NT2/D1 (cell line): ENCODE results near the gene LYPLAL1.

Experiments
- DNase-seq: peaks from one replicate; pipeline ENCODE4 v3.0.0-alpha.2; 2011; ENCODE audit warnings: low read depth, low spot score
- H3K27me3 ChIP-seq: 2 replicates; pipeline ENCODE4 v1.6.0; 2011; ENCODE audit warnings: mild to moderate bottlenecking; ENCODE audit not compliant: insufficient read length, insufficient read depth
- H3K36me3 ChIP-seq: 2 replicates; pipeline ENCODE4 v1.6.1; 2011; ENCODE audit warnings: mild to moderate bottlenecking, low read length, mixed read lengths; ENCODE audit not compliant: insufficient read depth, insufficient read length
- H3K4me1 ChIP-seq: 2 replicates; pipeline ENCODE4 v1.5.1; 2011; ENCODE audit not compliant: insufficient read depth, insufficient read length
- H3K4me3 ChIP-seq: 2 replicates; pipeline ENCODE4 v1.5.1; 2011; ENCODE audit warnings: low read depth; ENCODE audit not compliant: insufficient read length
- H3K9ac ChIP-seq: 2 replicates; pipeline ENCODE4 v1.6.0; 2011; ENCODE audit warnings: low read depth; ENCODE audit not compliant: insufficient read length
- H3K9me3 ChIP-seq: 2 replicates; pipeline ENCODE4 v1.5.1; 2011; ENCODE audit warnings: mild to moderate bottlenecking, low read length; ENCODE audit not compliant: insufficient read depth
- SUZ12 ChIP-seq: IDR thresholded peaks from 2 replicates; pipeline ENCODE4 v1.6.1; 2011; ENCODE audit not compliant: insufficient read length, insufficient read depth; ENCODE audit errors: extremely low read depth
- YY1 ChIP-seq: IDR thresholded peaks from 2 replicates; pipeline ENCODE4 v1.6.1; 2011; ENCODE audit not compliant: insufficient read length, insufficient read depth
- ZNF274 ChIP-seq: IDR thresholded peaks from 2 replicates; pipeline ENCODE4 v1.6.1; 2011; ENCODE audit warnings: mild to moderate bottlenecking, low read depth, low read length

LYPLAL1 gene

GRCh38 chr1:219151467-219151866, 22.2 kb upstream of the LYPLAL1 start:
- Histone ChIP-seq H3K9me3 (no peaks in the 10 kb centered on the region), H3K4me3 (no peak overlapping the region), H3K27me3 (no peaks in the 10 kb centered on the region), H3K4me1 (no peaks in the 10 kb centered on the region), H3K36me3 (no peaks in the 10 kb centered on the region), H3K9ac (no peak overlapping the region)
- TF ChIP-seq SUZ12 (no peak), YY1 (no peak), ZNF274 (no peak)
- no peak for DNase-seq

GRCh38 chr1:219152751-219153150, 20.9 kb upstream of the LYPLAL1 start:
- H3K36me3 ChIP-seq = no peaks in the 10 kb centered on the region
- H3K9ac ChIP-seq = no peak overlapping the region
- DNase-seq = no peak
- no peaks in the 10 kb centered on the region for H3K9me3 ChIP-seq
- H3K4me3 ChIP-seq = no peak overlapping the region
- no peaks in the 10 kb centered on the region for H3K27me3 ChIP-seq
- no peaks in the 10 kb centered on the region for H3K4me1 ChIP-seq
- TF ChIP-seq YY1 = no peak
- no peak for TF ChIP-seq SUZ12
- TF ChIP-seq ZNF274 = no peak

GRCh38 chr1:219153723-219154122, 20.0 kb upstream of the LYPLAL1 start:
- Histone ChIP-seq H3K4me3 (no peak overlapping the region), H3K4me1 (no peaks in the 10 kb centered on the region), H3K9ac (no peak overlapping the region), H3K9me3 (no peaks in the 10 kb centered on the region), H3K27me3 (no peaks in the 10 kb centered on the region), H3K36me3 (no peaks in the 10 kb centered on the region)
- DNase-seq = no peak
- TF ChIP-seq SUZ12 (no peak), ZNF274 (no peak), YY1 (no peak)

GRCh38 chr1:219155135-219155534, 18.5 kb upstream of the LYPLAL1 start:
- no peak overlapping the region for H3K9ac ChIP-seq
- H3K4me1 ChIP-seq = no peaks in the 10 kb centered on the region
- H3K36me3 ChIP-seq = no peaks in the 10 kb centered on the region
- H3K9me3 ChIP-seq = no peaks in the 10 kb centered on the region
- no peak overlapping the region for H3K4me3 ChIP-seq
- no peak for DNase-seq
- TF ChIP-seq SUZ12 = no peak
- TF ChIP-seq ZNF274 = no peak
- no peak for TF ChIP-seq YY1
- H3K27me3 ChIP-seq = no peaks in the 10 kb centered on the region

GRCh38 chr1:219159946-219160645, 13.6 kb upstream of the LYPLAL1 start:
- no peaks in the 10 kb centered on the region for H3K36me3 ChIP-seq
- no peak overlapping the region for H3K9ac ChIP-seq
- H3K27me3 ChIP-seq = no peaks in the 10 kb centered on the region
- DNase-seq = no peak
- H3K4me1 ChIP-seq = no peaks in the 10 kb centered on the region
- no peaks in the 10 kb centered on the region for H3K9me3 ChIP-seq
- H3K4me3 ChIP-seq = no peak overlapping the region
- TF ChIP-seq YY1 (no peak), SUZ12 (no peak), ZNF274 (no peak)

GRCh38 chr1:219160967-219161366, 12.7 kb upstream of the LYPLAL1 start:
- TF ChIP-seq ZNF274 (no peak), YY1 (no peak), SUZ12 (no peak)
- Histone ChIP-seq H3K27me3 (no peaks in the 10 kb centered on the region), H3K4me3 (no peak overlapping the region), H3K9ac (no peak overlapping the region), H3K4me1 (no peaks in the 10 kb centered on the region), H3K9me3 (no peaks in the 10 kb centered on the region), H3K36me3 (no peaks in the 10 kb centered on the region)
- no peak for DNase-seq

GRCh38 chr1:219161371-219161770, 12.3 kb upstream of the LYPLAL1 start:
- H3K9ac ChIP-seq = no peak overlapping the region
- no peaks in the 10 kb centered on the region for H3K36me3 ChIP-seq
- H3K4me3 ChIP-seq = no peak overlapping the region
- DNase-seq = no peak
- H3K4me1 ChIP-seq = no peaks in the 10 kb centered on the region
- H3K27me3 ChIP-seq = no peaks in the 10 kb centered on the region
- no peak for TF ChIP-seq SUZ12
- no peak for TF ChIP-seq YY1
- no peak for TF ChIP-seq ZNF274
- H3K9me3 ChIP-seq = no peaks in the 10 kb centered on the region
